ES-I3 (cell line): ENCODE results near the gene KCNIP3.

Experiments used
- H3K36me3 ChIP-seq: 2 replicates; pipeline ENCODE4 v1.6.1; 2013; ENCODE audit warnings: mild to moderate bottlenecking, low read length, control low read depth, moderate library complexity; ENCODE audit not compliant: insufficient read depth
- H3K4me1 ChIP-seq: 2 replicates; pipeline ENCODE4 v1.6.1; 2013; ENCODE audit warnings: mild to moderate bottlenecking, control low read depth, low read length; ENCODE audit not compliant: insufficient read depth
- H3K9ac ChIP-seq: 2 replicates; pipeline ENCODE4 v1.6.1; 2013; ENCODE audit warnings: low read depth, mild to moderate bottlenecking, low read length, moderate library complexity
- H3K9me3 ChIP-seq: 2 replicates; pipeline ENCODE4 v1.6.1; 2013; ENCODE audit warnings: mild to moderate bottlenecking, low read length, moderate library complexity; ENCODE audit not compliant: control insufficient read depth, insufficient read depth

Gene KCNIP3

GRCh38 chr2:95329891-95330793 lies 33.0 kb downstream of the KCNIP3 start:
- Histone ChIP-seq H3K9ac (no peak overlapping the region), H3K36me3 (no peaks in the 10 kb centered on the region), H3K4me1 (peaks cover 3% of the 10 kb centered on the region; the same call in 1 of the 2 replicates), H3K9me3 (no peaks in the 10 kb centered on the region)

- Histone ChIP-seq H3K9ac (no peak overlapping the region), H3K4me1 (peaks cover 3% of the 10 kb centered on the region; the same call in 1 of the 2 replicates), H3K36me3 (no peaks in the 10 kb centered on the region), H3K9me3 (no peaks in the 10 kb centered on the region)
Observed at GRCh38 chr2:95330794-95331338, 33.7 kb downstream of the KCNIP3 start.

- Histone ChIP-seq H3K4me1 (peaks cover 3% of the 10 kb centered on the region; the same call in 1 of the 2 replicates), H3K36me3 (no peaks in the 10 kb centered on the region), H3K9me3 (no peaks in the 10 kb centered on the region), H3K9ac (no peak overlapping the region)
Observed at GRCh38 chr2:95331606-95332005, 34.5 kb downstream of the KCNIP3 start.

- peaks cover 3% of the 10 kb centered on the region; the same call in 1 of the 2 replicates for H3K4me1 ChIP-seq
- no peak overlapping the region for H3K9ac ChIP-seq
- no peaks in the 10 kb centered on the region for H3K9me3 ChIP-seq
- H3K36me3 ChIP-seq, result no peaks in the 10 kb centered on the region
Observed at GRCh38 chr2:95332036-95332435, 34.9 kb downstream of the KCNIP3 start.

- H3K36me3 ChIP-seq, result no peaks in the 10 kb centered on the region
- H3K9me3 ChIP-seq, result no peaks in the 10 kb centered on the region
- no peak overlapping the region for H3K9ac ChIP-seq
- peaks cover 3% of the 10 kb centered on the region; the same call in 1 of the 2 replicates for H3K4me1 ChIP-seq
Observed at GRCh38 chr2:95333056-95333455, 35.9 kb downstream of the KCNIP3 start.

GRCh38 chr2:95333888-95334338 lies 36.8 kb downstream of the KCNIP3 start:
- Histone ChIP-seq H3K4me1 (no peaks in the 10 kb centered on the region), H3K9me3 (no peaks in the 10 kb centered on the region), H3K36me3 (no peaks in the 10 kb centered on the region), H3K9ac (no peak overlapping the region)

- Histone ChIP-seq H3K4me1 (no peaks in the 10 kb centered on the region), H3K9me3 (no peaks in the 10 kb centered on the region), H3K36me3 (no peaks in the 10 kb centered on the region), H3K9ac (no peak overlapping the region)
Observed at GRCh38 chr2:95334916-95335641, 37.9 kb downstream of the KCNIP3 start.

GRCh38 chr2:95336406-95336805 lies 39.3 kb downstream of the KCNIP3 start:
- Histone ChIP-seq H3K4me1 (no peaks in the 10 kb centered on the region), H3K9me3 (no peaks in the 10 kb centered on the region), H3K9ac (no peak overlapping the region), H3K36me3 (no peaks in the 10 kb centered on the region)

- no peak overlapping the region for H3K9ac ChIP-seq
- no peaks in the 10 kb centered on the region for H3K36me3 ChIP-seq
- H3K9me3 ChIP-seq, result no peaks in the 10 kb centered on the region
- no peaks in the 10 kb centered on the region for H3K4me1 ChIP-seq
Observed at GRCh38 chr2:95337829-95338228, 40.7 kb downstream of the KCNIP3 start.

GRCh38 chr2:95342556-95343320 lies 45.6 kb downstream of the KCNIP3 start:
- H3K4me1 ChIP-seq, result no peaks in the 10 kb centered on the region
- no peaks in the 10 kb centered on the region for H3K36me3 ChIP-seq
- no peak overlapping the region for H3K9ac ChIP-seq
- H3K9me3 ChIP-seq, result no peaks in the 10 kb centered on the region

- H3K36me3 ChIP-seq, result no peaks in the 10 kb centered on the region
- H3K9me3 ChIP-seq, result no peaks in the 10 kb centered on the region
- H3K9ac ChIP-seq, result no peak overlapping the region
- no peaks in the 10 kb centered on the region for H3K4me1 ChIP-seq
Observed at GRCh38 chr2:95343429-95344214, 46.5 kb downstream of the KCNIP3 start.

- Histone ChIP-seq H3K9ac (no peak overlapping the region), H3K9me3 (no peaks in the 10 kb centered on the region), H3K4me1 (no peaks in the 10 kb centered on the region), H3K36me3 (no peaks in the 10 kb centered on the region)
Observed at GRCh38 chr2:95344215-95344583, 47.1 kb downstream of the KCNIP3 start.

GRCh38 chr2:95344656-95345055 lies 47.5 kb downstream of the KCNIP3 start:
- Histone ChIP-seq H3K36me3 (no peaks in the 10 kb centered on the region), H3K9me3 (no peaks in the 10 kb centered on the region), H3K4me1 (no peaks in the 10 kb centered on the region), H3K9ac (no peak overlapping the region)
